Peyer's patch (tissue), 4 donors: ENCODE measurements around the gene ZNF627. TPM values are rescaled to one million over a fixed set of nuclear protein-coding genes. Genes with fewer than 3 reads are reported as not detected.

Source experiments
- DNase-seq, 3 donors: peaks; one replicate each; pipeline ENCODE4 v3.0.0-alpha.2; 2017 to 2019
- H3K27ac ChIP-seq, 4 donors: fragments of 200-600 bp; sonication (generic); one replicate each; pipeline ENCODE4 v1.5.1; 2016 to 2019
- H3K27me3 ChIP-seq, 2 donors: fragments of 200-600 bp; sonication (generic); one replicate each; pipeline ENCODE4 v1.5.1; 2019
- H3K36me3 ChIP-seq, 3 donors: fragments of 200-600 bp; sonication (generic); one replicate each; pipeline ENCODE4 v1.5.1; 2016 to 2019
- H3K4me1 ChIP-seq, 4 donors: fragments of 200-600 bp; sonication (generic); one replicate each; pipeline ENCODE4 v1.5.1; 2016 to 2019
- H3K4me3 ChIP-seq, 4 donors: fragments of 200-600 bp; sonication (generic); 1 replicate in 3 of 4; 2 replicates in 1 of 4; pipeline ENCODE4 v1.5.1; 2016 to 2019; ENCODE audit warnings: mild to moderate bottlenecking in 1 of 4
- H3K9me3 ChIP-seq, 4 donors: fragments of 200-600 bp; sonication (generic); one replicate each; pipeline ENCODE4 v1.5.1; 2016 to 2019; ENCODE audit warnings: mild to moderate bottlenecking in 1 of 4
- POLR2A ChIP-seq, 2 donors: fragments of 450-650 bp; IDR thresholded peaks; one replicate each; pipeline ENCODE4 v1.5.1; 2017; ENCODE audit warnings: antibody characterized with exemption in 2 of 2, mild to moderate bottlenecking in 2 of 2, moderate library complexity in 2 of 2
- total RNA-seq, 4 donors: library from RNA; depleted of rRNA; stranded (reverse); fragments of >200 nt; gene quantifications; one replicate each; pipeline ENCODE4 v1.1.0, GENCODE V29; 2016
- TF ChIP-seq, protein P1 (sequence below), 6 experiments: fragments of 450-650 bp in 4 of 6; fragments of 200-600 bp in 2 of 6; sonication (generic) in 1 of 6; IDR thresholded peaks; one replicate each; pipeline ENCODE4 v1.5.1; 2017 to 2019; ENCODE audit warnings: antibody characterized with exemption in 6 of 6, mild to moderate bottlenecking in 3 of 6, moderate library complexity in 1 of 6

Gene ZNF627
- total RNA-seq, 4 donors from 2014 or later = 4.4 to 10.7 (median 5.5) TPM

DNA sequence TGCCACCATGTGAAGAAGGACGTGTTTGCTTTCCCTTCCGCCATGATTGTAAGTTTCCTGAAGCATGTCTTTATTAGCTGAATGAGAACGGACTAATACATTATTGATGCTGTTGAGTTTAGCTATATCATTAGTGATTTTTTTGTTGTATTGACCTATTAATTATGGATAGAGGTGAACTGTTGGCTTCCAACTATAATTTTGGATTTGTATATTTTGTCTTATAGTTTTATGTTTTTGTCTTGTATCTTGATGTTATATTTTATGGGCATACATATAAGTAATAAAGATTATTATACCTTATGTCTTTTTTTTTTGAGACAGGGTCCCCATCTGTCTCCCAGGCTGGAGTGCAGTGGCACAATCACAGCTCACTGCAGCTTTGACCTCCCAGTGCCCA is 45.6 kb downstream of the ZNF627 start:
- Histone ChIP-seq H3K27ac (no peak overlapping the region), H3K4me3 (no peak overlapping the region), H3K27me3 (no peaks in the 10 kb centered on the region), H3K36me3 (no peaks in the 10 kb centered on the region), H3K4me1 (peaks cover 0 to 5% (median 2%) of the 10 kb centered on the region in 4 donors), H3K9me3 (no peaks in the 10 kb centered on the region)
- TF ChIP-seq, protein P1, sequence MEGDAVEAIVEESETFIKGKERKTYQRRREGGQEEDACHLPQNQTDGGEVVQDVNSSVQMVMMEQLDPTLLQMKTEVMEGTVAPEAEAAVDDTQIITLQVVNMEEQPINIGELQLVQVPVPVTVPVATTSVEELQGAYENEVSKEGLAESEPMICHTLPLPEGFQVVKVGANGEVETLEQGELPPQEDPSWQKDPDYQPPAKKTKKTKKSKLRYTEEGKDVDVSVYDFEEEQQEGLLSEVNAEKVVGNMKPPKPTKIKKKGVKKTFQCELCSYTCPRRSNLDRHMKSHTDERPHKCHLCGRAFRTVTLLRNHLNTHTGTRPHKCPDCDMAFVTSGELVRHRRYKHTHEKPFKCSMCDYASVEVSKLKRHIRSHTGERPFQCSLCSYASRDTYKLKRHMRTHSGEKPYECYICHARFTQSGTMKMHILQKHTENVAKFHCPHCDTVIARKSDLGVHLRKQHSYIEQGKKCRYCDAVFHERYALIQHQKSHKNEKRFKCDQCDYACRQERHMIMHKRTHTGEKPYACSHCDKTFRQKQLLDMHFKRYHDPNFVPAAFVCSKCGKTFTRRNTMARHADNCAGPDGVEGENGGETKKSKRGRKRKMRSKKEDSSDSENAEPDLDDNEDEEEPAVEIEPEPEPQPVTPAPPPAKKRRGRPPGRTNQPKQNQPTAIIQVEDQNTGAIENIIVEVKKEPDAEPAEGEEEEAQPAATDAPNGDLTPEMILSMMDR (IDR thresholded peaks at IDR 0.05) = no peak
- no peak for DNase-seq

DNA sequence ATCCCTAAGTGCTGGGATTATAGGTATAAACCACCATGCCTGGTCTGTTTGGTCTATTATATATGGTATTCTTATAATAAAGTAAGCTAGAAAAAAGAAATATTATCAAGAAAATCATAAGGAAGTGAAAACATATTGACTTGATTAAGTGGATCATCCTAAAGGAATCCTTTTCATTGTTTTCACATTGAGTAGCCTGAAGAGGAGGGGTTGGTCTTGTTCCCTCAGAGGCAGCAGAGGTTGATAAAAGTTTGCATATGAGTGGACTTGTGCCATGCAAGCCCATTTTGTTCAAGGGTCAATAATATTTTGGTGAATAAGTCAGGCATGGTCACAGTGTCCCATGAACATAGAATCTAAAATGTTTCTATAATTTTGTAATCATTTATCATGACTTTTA is 52.7 kb downstream of the ZNF627 start:
- H3K4me1 ChIP-seq = no peaks in the 10 kb centered on the region
- TF ChIP-seq, protein P1 (IDR thresholded peaks at IDR 0.05) = no peak
- TF ChIP-seq POLR2A (IDR thresholded peaks at IDR 0.05) = no peak
- no peak for DNase-seq
- no peak overlapping the region for H3K4me3 ChIP-seq
- H3K9me3 ChIP-seq = peaks cover 0 to 27% (median 2%) of the 10 kb centered on the region in 4 donors
- H3K27me3 ChIP-seq = no peaks in the 10 kb centered on the region
- no peak overlapping the region for H3K27ac ChIP-seq
- H3K36me3 ChIP-seq = peaks cover 0 to 11% (median 0%) of the 10 kb centered on the region in 3 donors

DNA sequence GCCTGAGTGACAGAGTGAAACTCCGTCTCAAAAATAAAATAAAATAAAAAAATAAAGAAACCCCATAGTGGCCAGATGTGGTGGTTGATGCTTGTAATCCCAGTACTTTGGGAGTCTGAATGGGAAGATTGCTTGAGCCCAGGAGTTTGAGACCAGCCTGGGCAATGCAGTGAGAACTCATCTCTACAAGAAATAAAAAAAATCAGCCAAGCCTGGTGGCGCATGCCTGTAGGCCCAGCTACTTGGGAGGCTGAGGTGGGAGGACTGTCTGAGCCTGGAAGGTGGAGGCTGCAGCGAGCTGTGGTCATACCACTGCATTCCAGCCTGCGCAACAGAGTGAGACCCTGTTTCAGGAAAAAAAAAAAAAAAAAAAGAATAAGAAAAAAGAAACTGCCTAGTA is 53.8 kb downstream of the ZNF627 start:
- Histone ChIP-seq H3K36me3 (peaks cover 0 to 11% (median 0%) of the 10 kb centered on the region in 3 donors), H3K27me3 (no peaks in the 10 kb centered on the region), H3K4me3 (no peak overlapping the region), H3K9me3 (peaks cover 0 to 27% (median 2%) of the 10 kb centered on the region in 4 donors), H3K4me1 (no peaks in the 10 kb centered on the region), H3K27ac (no peak overlapping the region)
- no peak for TF ChIP-seq POLR2A (IDR thresholded peaks at IDR 0.05)
- TF ChIP-seq, protein P1 (IDR thresholded peaks at IDR 0.05) = no peak
- DNase-seq = no peak

DNA sequence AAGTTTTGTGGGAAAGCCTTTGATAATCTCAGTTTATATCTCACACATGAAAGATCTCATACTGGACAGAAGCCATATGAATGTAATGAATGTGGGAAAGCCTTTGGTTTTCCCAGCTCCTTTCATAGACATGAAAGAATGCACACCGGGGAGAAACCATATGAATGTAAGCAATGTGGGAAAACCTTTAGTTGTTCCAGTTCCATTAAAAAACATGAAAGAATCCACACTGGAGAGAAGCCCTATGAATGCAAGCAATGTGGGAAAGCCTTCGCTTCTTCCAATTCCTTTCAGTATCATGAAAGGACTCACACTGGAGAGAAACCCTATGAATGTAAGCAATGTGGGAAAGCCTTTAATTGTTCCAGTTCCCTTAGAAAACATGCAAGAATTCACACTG is 54.8 kb downstream of the ZNF627 start:
- no peak for DNase-seq
- Histone ChIP-seq H3K27me3 (no peaks in the 10 kb centered on the region), H3K9me3 (peaks cover 0 to 27% (median 2%) of the 10 kb centered on the region in 4 donors), H3K27ac (no peak overlapping the region), H3K4me3 (no peak overlapping the region), H3K4me1 (no peaks in the 10 kb centered on the region), H3K36me3 (peaks cover 0 to 11% (median 0%) of the 10 kb centered on the region in 3 donors)
- TF ChIP-seq, protein P1 (IDR thresholded peaks at IDR 0.05) = no peak
- no peak for TF ChIP-seq POLR2A (IDR thresholded peaks at IDR 0.05)

DNA sequence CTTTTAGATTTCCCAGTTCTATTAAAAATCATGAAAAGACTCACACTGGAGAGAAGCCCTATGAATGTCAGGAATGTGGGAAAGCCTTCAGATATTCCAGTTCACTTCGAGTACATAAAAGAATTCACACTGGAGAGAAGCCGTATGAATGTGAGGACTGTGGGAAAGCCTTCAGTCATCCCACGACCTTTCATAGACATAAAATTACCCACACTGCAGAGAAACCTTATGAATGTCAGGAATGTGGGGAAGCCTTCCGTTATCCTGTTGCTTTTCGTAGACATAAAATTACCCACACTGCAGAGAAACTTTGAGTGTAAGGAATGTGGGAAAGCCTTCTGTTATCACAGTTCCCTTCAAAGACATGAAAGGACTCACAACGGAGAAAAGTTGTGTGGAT is 55.2 kb downstream of the ZNF627 start:
- Histone ChIP-seq H3K27me3 (no peaks in the 10 kb centered on the region), H3K36me3 (peaks cover 0 to 11% (median 0%) of the 10 kb centered on the region in 3 donors), H3K9me3 (peaks cover 0 to 27% (median 2%) of the 10 kb centered on the region in 4 donors), H3K4me1 (no peaks in the 10 kb centered on the region), H3K4me3 (no peak overlapping the region), H3K27ac (no peak overlapping the region)
- no peak for DNase-seq
- TF ChIP-seq, protein P1 (IDR thresholded peaks at IDR 0.05) = no peak
- no peak for TF ChIP-seq POLR2A (IDR thresholded peaks at IDR 0.05)

DNA sequence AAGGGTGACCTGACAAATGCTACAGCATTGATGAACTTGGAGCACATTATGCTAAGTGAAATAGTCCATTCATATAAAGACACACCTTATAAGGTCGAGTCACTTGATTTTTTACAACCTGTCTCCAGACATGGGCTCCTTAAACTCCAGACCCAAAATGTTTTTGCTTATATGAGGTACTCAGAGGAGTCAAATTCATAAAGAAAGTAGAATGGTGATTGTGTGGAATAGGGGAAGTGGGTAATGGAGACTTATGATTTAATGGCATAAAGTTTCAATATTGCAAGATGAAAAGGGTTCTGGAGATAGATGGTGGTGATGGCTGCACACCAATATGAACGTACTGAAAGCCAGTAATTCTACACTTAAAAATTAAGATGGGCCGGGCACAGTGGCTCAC is 59.3 kb downstream of the ZNF627 start:
- H3K4me1 ChIP-seq = no peaks in the 10 kb centered on the region
- H3K36me3 ChIP-seq = peaks cover 0 to 10% (median 0%) of the 10 kb centered on the region in 3 donors
- peaks cover 0 to 20% (median 2%) of the 10 kb centered on the region in 4 donors for H3K9me3 ChIP-seq
- no peaks in the 10 kb centered on the region for H3K27me3 ChIP-seq
- TF ChIP-seq, protein P1 (IDR thresholded peaks at IDR 0.05) = no peak
- no peak for TF ChIP-seq POLR2A (IDR thresholded peaks at IDR 0.05)
- no peak for DNase-seq
- no peak overlapping the region for H3K4me3 ChIP-seq
- no peak overlapping the region for H3K27ac ChIP-seq
